Naive thymus-derived CD4-positive, alpha-beta T cell (primary cell): ENCODE data around the gene SGPP2. TPM values are rescaled to one million over a fixed set of nuclear protein-coding genes. Genes with fewer than 3 reads are reported as not detected.
"Not testable (repeated sequence)": the region's sequence is repeated elsewhere in the genome, so short reads cannot be mapped to it uniquely, and the experiment has no call there.

Source experiments
- ATAC-seq: fragments of 150-1000 bp; cut with Tn5 transposase; 2 replicates; pipeline ENCODE4 v1.10.0; 2021; ENCODE audit warnings: mild to moderate bottlenecking, moderate library complexity
- CTCF ChIA-PET: fragments of 350-600 bp; sonication (Branson Sonifier 250); formaldehyde crosslinking; loops from one replicate; lab custom pipeline; 2021; ENCODE audit warnings: antibody characterized with exemption; lab: Charles Lee
- POLR2A ChIA-PET: fragments of 350-600 bp; sonication (Branson Sonifier 250); formaldehyde crosslinking; loops from one replicate; lab custom pipeline; 2021; ENCODE audit warnings: antibody characterized with exemption, inconsistent platforms; lab: Charles Lee
- DNase-seq, 9 donors: peaks; one replicate each; pipeline versions ENCODE4 v3.0.0 to v3.0.0-alpha.2; 2020 to 2022; ENCODE audit warnings: mixed read lengths in 1 of 9
- H3K27ac ChIP-seq: one replicate; pipeline ENCODE4 v1.7.0; 2013; ENCODE audit warnings: mild to moderate bottlenecking, low read depth, low read length, moderate library complexity
- H3K27me3 ChIP-seq, 2 donors: one replicate each; pipeline ENCODE4 v1.7.0; 2013; ENCODE audit warnings: low read length in 2 of 2, mild to moderate bottlenecking in 2 of 2, moderate library complexity in 2 of 2; ENCODE audit not compliant: control insufficient read depth in 2 of 2, insufficient read depth in 2 of 2
- H3K36me3 ChIP-seq, 3 experiments: 1 replicate in 2 of 3; 2 replicates in 1 of 3; pipeline ENCODE4 v1.7.0; 2013; ENCODE audit warnings: low read length in 3 of 3, mild to moderate bottlenecking in 3 of 3, moderate library complexity in 1 of 3; ENCODE audit not compliant: insufficient read depth in 3 of 3, control insufficient read depth in 2 of 3
- H3K4me1 ChIP-seq, 2 donors: one replicate each; pipeline ENCODE4 v1.7.0; 2013; ENCODE audit warnings: low read length in 2 of 2, mild to moderate bottlenecking in 2 of 2, moderate library complexity in 1 of 2; ENCODE audit not compliant: control insufficient read depth in 2 of 2, insufficient read depth in 2 of 2
- H3K4me3 ChIP-seq: 2 replicates; pipeline ENCODE4 v1.7.0; 2013; ENCODE audit warnings: mild to moderate bottlenecking, low read length
- H3K9me3 ChIP-seq, 3 experiments: 1 replicate in 2 of 3; 2 replicates in 1 of 3; pipeline ENCODE4 v1.7.0; 2013; ENCODE audit warnings: low read length in 3 of 3; ENCODE audit not compliant: control insufficient read depth in 2 of 3
- H3K27ac Mint-ChIP-seq, 9 donors: one replicate each; pipeline ENCODE4 v1.8.0; 2020 to 2022; ENCODE audit warnings: mixed read lengths in 9 of 9, mild to moderate bottlenecking in 8 of 9, moderate library complexity in 5 of 9, inconsistent platforms in 2 of 9
- H3K27me3 Mint-ChIP-seq, 5 donors: one replicate each; pipeline ENCODE4 v1.8.0; 2021 to 2022; ENCODE audit warnings: mixed read lengths in 5 of 5, mild to moderate bottlenecking in 1 of 5
- H3K36me3 Mint-ChIP-seq, 5 donors: one replicate each; pipeline ENCODE4 v1.8.0; 2020 to 2022; ENCODE audit warnings: mixed read lengths in 5 of 5, mild to moderate bottlenecking in 3 of 5, inconsistent platforms in 1 of 5
- H3K4me1 Mint-ChIP-seq, 7 donors: one replicate each; pipeline ENCODE4 v1.8.0; 2020 to 2022; ENCODE audit warnings: mixed read lengths in 7 of 7, mild to moderate bottlenecking in 3 of 7, inconsistent platforms in 1 of 7
- H3K4me3 Mint-ChIP-seq, 10 donors: one replicate each; pipeline ENCODE4 v1.8.0; 2020 to 2022; ENCODE audit warnings: mild to moderate bottlenecking in 10 of 10, mixed read lengths in 10 of 10, moderate library complexity in 6 of 10, inconsistent platforms in 2 of 10
- H3K9me3 Mint-ChIP-seq, 11 donors: one replicate each; pipeline ENCODE4 v1.8.0; 2020 to 2022; ENCODE audit warnings: mixed read lengths in 11 of 11, mild to moderate bottlenecking in 4 of 11, inconsistent platforms in 1 of 11, moderate library complexity in 1 of 11
- intact Hi-C, 2 donors: fragments of 100-400 bp; cut with micrococcal nuclease; formaldehyde crosslinking; loops; one replicate each; pipeline ENCODE4 v1.15.1; 2023
- polyA plus RNA-seq, 2 donors: library from polyadenylated mRNA; unstranded; fragments of 300-500 nt; fragmentation: Illumina TruSeq; gene quantifications; one replicate each; pipeline ENCODE4 v1.2.3, GENCODE V29; 2021
- total RNA-seq, 6 experiments: library from RNA in 5 of 6; stranded (reverse) in 5 of 6; gene quantifications; 1 replicate in 5 of 6; 2 replicates in 1 of 6; pipeline ENCODE4 v1.2.3 and lab custom pipeline; 2021 to 2026

SGPP2 gene
- total and polyA plus RNA-seq, 7 experiments from 2014 or later = 0.05 to 5.8 (median 0.68) TPM

- ATAC-seq (no peak), DNase-seq (no peak)
- H3K27me3 ChIP-seq = no peaks in the 10 kb centered on the region
- Mint-ChIP-seq H3K4me3 (no peak overlapping the region), H3K27ac (no peak overlapping the region), H3K36me3 (peaks cover 0 to 14% (median 0%) of the 10 kb centered on the region in 5 donors), H3K9me3 (peaks cover 0 to 12% (median 3%) of the 10 kb centered on the region in 11 donors), H3K27me3 (peaks cover 0 to 12% (median 5%) of the 10 kb centered on the region in 5 donors), H3K4me1 (peaks cover 0 to 11% (median 0%) of the 10 kb centered on the region in 7 donors)
- H3K4me1 ChIP-seq = no peaks in the 10 kb centered on the region
- H3K27ac ChIP-seq = no peak overlapping the region
- no peaks in the 10 kb centered on the region for H3K9me3 ChIP-seq
- POLR2A ChIA-PET = no interaction called here
- no peaks in the 10 kb centered on the region for H3K36me3 ChIP-seq
- intact Hi-C loops = no loop called here
- no peak overlapping the region for H3K4me3 ChIP-seq
- CTCF ChIA-PET = interaction anchor here (0.6 kb wide), 1 partner anchor 49 kb away, joined by 3 read pairs; no protein-coding TSS in a partner anchor
Measured at GRCh38 chr2:222433332-222434173, 9.2 kb downstream of the SGPP2 start.

DNA sequence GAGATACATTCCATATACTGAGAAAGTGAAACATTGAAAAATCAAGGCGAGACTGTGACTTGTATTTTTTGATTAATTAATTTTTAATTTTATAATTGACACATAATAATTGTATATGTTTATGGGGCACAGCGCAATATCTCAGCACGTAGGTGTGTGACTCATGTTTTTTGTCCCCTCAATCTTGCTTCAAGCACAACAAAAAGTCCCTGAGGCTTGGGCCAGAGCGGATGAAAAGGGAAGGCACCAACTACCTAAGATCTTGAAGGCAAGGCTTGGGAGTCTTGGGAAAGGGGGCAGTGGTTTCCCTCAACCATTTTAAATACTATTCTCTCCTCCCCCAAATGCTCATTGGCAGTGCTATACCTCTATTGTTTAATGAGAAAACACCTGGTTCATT, 9.9 kb downstream of the SGPP2 start:
- Mint-ChIP-seq H3K4me3 (no peak overlapping the region), H3K27me3 (peaks cover 0 to 12% (median 5%) of the 10 kb centered on the region in 5 donors), H3K9me3 (peaks cover 0 to 9% (median 3%) of the 10 kb centered on the region in 11 donors), H3K36me3 (peaks cover 0 to 14% (median 0%) of the 10 kb centered on the region in 5 donors), H3K4me1 (peaks cover 0 to 11% (median 0%) of the 10 kb centered on the region in 7 donors), H3K27ac (no peak overlapping the region)
- no peak overlapping the region for H3K4me3 ChIP-seq
- no peak for ATAC-seq
- intact Hi-C loops = no loop called here
- DNase-seq = no peak
- H3K27ac ChIP-seq = no peak overlapping the region
- H3K36me3 ChIP-seq = no peaks in the 10 kb centered on the region
- H3K27me3 ChIP-seq = no peaks in the 10 kb centered on the region
- ChIA-PET POLR2A (no interaction called here), CTCF (no interaction called here)
- no peaks in the 10 kb centered on the region for H3K9me3 ChIP-seq
- no peaks in the 10 kb centered on the region for H3K4me1 ChIP-seq

- H3K27me3 ChIP-seq, H3K9me3 ChIP-seq, H3K27ac ChIP-seq, H3K4me3 ChIP-seq, H3K36me3 ChIP-seq, intact Hi-C loops, H3K27me3 Mint-ChIP-seq, H3K36me3 Mint-ChIP-seq, DNase-seq, H3K4me3 Mint-ChIP-seq, POLR2A ChIA-PET, H3K9me3 Mint-ChIP-seq, H3K4me1 ChIP-seq, CTCF ChIA-PET, ATAC-seq, H3K27ac Mint-ChIP-seq: not testable (repeated sequence)
- H3K4me1 Mint-ChIP-seq = peaks cover 0 to 11% (median 0%) of the 10 kb centered on the region in 7 donors
Measured at GRCh38 chr2:222435400-222436039, 11.2 kb downstream of the SGPP2 start.

DNA sequence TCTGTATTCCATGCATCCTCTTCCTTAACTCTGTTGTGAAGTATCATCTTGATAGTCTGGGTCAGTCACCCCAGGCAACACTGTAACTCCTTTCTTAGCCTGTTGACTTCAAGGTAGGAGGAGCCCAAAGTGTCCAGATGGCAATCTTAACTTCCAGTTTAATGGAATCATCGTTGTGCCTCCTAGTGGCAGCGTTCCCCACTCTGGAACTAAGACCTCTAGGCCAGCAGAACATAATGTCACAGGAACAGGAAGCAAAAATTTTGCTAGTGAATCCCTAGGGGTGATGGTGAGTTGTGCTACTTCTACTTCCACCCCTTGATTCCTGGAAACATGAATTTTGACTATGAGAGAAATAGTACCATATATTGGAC, 11.7 kb downstream of the SGPP2 start:
- POLR2A ChIA-PET = no interaction called here
- CTCF ChIA-PET = no interaction called here
- H3K4me1 Mint-ChIP-seq = peaks cover 0 to 9% (median 0%) of the 10 kb centered on the region in 7 donors

GRCh38 chr2:222439692-222440091, 15.3 kb downstream of the SGPP2 start:
- Mint-ChIP-seq H3K4me3 (no peak overlapping the region), H3K4me1 (peaks cover 0 to 2% (median 0%) of the 10 kb centered on the region in 7 donors), H3K27ac (no peak overlapping the region), H3K27me3 (peaks cover 0 to 7% (median 0%) of the 10 kb centered on the region in 5 donors), H3K36me3 (peaks cover 0 to 2% (median 0%) of the 10 kb centered on the region in 5 donors), H3K9me3 (peaks cover 0 to 4% (median 0%) of the 10 kb centered on the region in 11 donors)
- no peak overlapping the region for H3K27ac ChIP-seq
- no peak overlapping the region for H3K4me3 ChIP-seq
- POLR2A ChIA-PET = no interaction called here
- H3K27me3 ChIP-seq = no peaks in the 10 kb centered on the region
- H3K36me3 ChIP-seq = no peaks in the 10 kb centered on the region
- CTCF ChIA-PET = no interaction called here
- H3K4me1 ChIP-seq = no peaks in the 10 kb centered on the region
- ATAC-seq (no peak), DNase-seq (no peak)
- no peaks in the 10 kb centered on the region for H3K9me3 ChIP-seq
- intact Hi-C loops = no loop called here

More for the DNA sequence above, 11.7 kb downstream of the SGPP2 start:
- H3K36me3 Mint-ChIP-seq = peaks cover 0 to 3% (median 0%) of the 10 kb centered on the region in 5 donors
- DNase-seq (no peak), ATAC-seq (no peak)
- peaks cover 0 to 4% (median 0%) of the 10 kb centered on the region in 11 donors for H3K9me3 Mint-ChIP-seq
- intact Hi-C loops = no loop called here
- H3K27me3 Mint-ChIP-seq = peaks cover 0 to 5% (median 0%) of the 10 kb centered on the region in 5 donors
- no peaks in the 10 kb centered on the region for H3K4me1 ChIP-seq
- H3K9me3 ChIP-seq = no peaks in the 10 kb centered on the region
- no peaks in the 10 kb centered on the region for H3K27me3 ChIP-seq
- H3K36me3 ChIP-seq = no peaks in the 10 kb centered on the region
- no peak overlapping the region for H3K4me3 Mint-ChIP-seq
- H3K27ac ChIP-seq = no peak overlapping the region
- no peak overlapping the region for H3K4me3 ChIP-seq
- H3K27ac Mint-ChIP-seq = no peak overlapping the region

DNA sequence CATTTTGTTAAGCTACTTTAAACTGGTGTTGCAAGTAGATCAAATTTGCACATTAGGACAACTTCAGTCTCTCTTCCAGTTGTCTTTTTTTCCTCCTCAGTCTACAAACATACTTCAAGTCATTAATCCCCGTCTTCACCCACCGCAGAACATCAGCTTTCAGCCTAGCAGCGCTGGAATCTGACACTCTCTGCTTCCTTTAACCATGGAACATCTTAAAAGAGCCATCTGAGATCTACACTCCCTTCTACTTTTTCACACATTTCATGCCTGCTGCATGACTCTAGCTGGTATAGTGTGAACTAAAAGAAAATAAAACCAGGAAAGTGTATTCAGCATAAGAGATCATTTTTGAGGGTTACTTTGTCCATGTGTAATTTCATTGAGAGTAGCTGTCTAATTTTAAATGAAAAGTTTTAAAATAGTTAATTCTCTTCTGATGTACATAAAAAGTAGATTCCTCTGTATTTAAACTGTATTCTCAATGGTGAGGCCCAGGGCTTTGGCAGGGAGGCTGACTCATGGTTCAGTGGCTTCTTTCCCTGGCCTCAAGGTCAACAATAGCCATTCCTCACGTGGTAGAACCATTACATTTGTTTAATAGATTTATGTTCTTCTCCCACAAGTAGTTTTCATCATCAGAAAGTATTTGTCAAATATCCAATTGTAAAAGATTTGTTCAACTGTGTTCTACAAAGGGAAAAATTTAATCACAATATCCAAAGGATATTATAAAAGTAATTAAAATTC, 16.5 kb downstream of the SGPP2 start:
- ChIA-PET POLR2A (no interaction called here), CTCF (no interaction called here)
- ATAC-seq = no peak
- no peak overlapping the region for H3K4me3 ChIP-seq
- no peaks in the 10 kb centered on the region for H3K4me1 ChIP-seq
- no peak for DNase-seq
- no peaks in the 10 kb centered on the region for H3K27me3 ChIP-seq
- no peaks in the 10 kb centered on the region for H3K9me3 ChIP-seq
- H3K27me3 Mint-ChIP-seq = peaks cover 0 to 12% (median 0%) of the 10 kb centered on the region in 5 donors
- intact Hi-C loops = no loop called here
- no peaks in the 10 kb centered on the region for H3K36me3 ChIP-seq
- H3K36me3 Mint-ChIP-seq = peaks cover 0 to 2% (median 0%) of the 10 kb centered on the region in 5 donors
- no peak overlapping the region for H3K27ac ChIP-seq
- H3K4me1 Mint-ChIP-seq = peaks cover 0 to 2% (median 0%) of the 10 kb centered on the region in 7 donors
- peaks cover 0 to 4% (median 0%) of the 10 kb centered on the region in 11 donors for H3K9me3 Mint-ChIP-seq
- no peak overlapping the region for H3K4me3 Mint-ChIP-seq
- no peak overlapping the region for H3K27ac Mint-ChIP-seq
